Calu3 (cell line): ENCODE results near the gene PCDHB9. TPM values are rescaled to one million over a fixed set of nuclear protein-coding genes. Genes with fewer than 3 reads are reported as not detected.
A peak's percentile ranks its signal among the peaks of the same experiment; 100 is the strongest.
"Not testable (repeated sequence)": the region's sequence is repeated elsewhere in the genome, so short reads cannot be mapped to it uniquely, and the experiment has no call there.

Experiments used
- BruUV-seq: library from RNA; stranded (reverse); fragments of 400-500 nt; replicated peaks from 2 replicates; lab custom pipeline; 2021; lab: Mats Ljungman, UMichigan
- CTCF ChIA-PET: fragments of 300-600 bp; sonication (Branson Sonifier 250); formaldehyde crosslinking; loops from one replicate; lab custom pipeline; 2022; ENCODE audit warnings: antibody characterized with exemption; lab: Charles Lee
- DNase-seq: peaks from one replicate; pipeline ENCODE4 v3.0.0; 2022
- H3K27ac Mint-ChIP-seq: one replicate; pipeline ENCODE4 v1.8.0; 2022; ENCODE audit warnings: mixed read lengths; ENCODE audit not compliant: unreplicated experiment
- H3K27me3 Mint-ChIP-seq: one replicate; pipeline ENCODE4 v1.8.0; 2022; ENCODE audit warnings: mixed read lengths; ENCODE audit not compliant: unreplicated experiment
- H3K36me3 Mint-ChIP-seq: one replicate; pipeline ENCODE4 v1.8.0; 2022; ENCODE audit warnings: mild to moderate bottlenecking, moderate library complexity, mixed read lengths; ENCODE audit not compliant: insufficient read depth, unreplicated experiment
- H3K4me1 Mint-ChIP-seq: one replicate; pipeline ENCODE4 v1.8.0; 2022; ENCODE audit warnings: mild to moderate bottlenecking, low read depth, mixed read lengths; ENCODE audit not compliant: unreplicated experiment
- H3K4me3 Mint-ChIP-seq: one replicate; pipeline ENCODE4 v1.8.0; 2022; ENCODE audit warnings: mild to moderate bottlenecking, low read depth, moderate library complexity, mixed read lengths; ENCODE audit not compliant: unreplicated experiment
- H3K9me3 Mint-ChIP-seq: one replicate; pipeline ENCODE4 v1.8.0; 2022; ENCODE audit warnings: low read depth, mixed read lengths; ENCODE audit not compliant: unreplicated experiment
- intact Hi-C: fragments of 100-400 bp; cut with micrococcal nuclease; formaldehyde crosslinking; loops from one replicate; pipeline ENCODE4 v1.10.0; 2022; ENCODE audit not compliant: unreplicated experiment
- total RNA-seq: library from RNA; stranded (reverse); gene quantifications from 2 replicates; pipeline ENCODE4 v1.2.3, GENCODE V29; 2022
- TF ChIP-seq, protein P1 (sequence below): fragments of 200-600 bp; IDR thresholded peaks from one replicate; pipeline ENCODE4 v1.8.0; 2022; ENCODE audit warnings: antibody characterized with exemption; ENCODE audit not compliant: unreplicated experiment

Gene PCDHB9
- total RNA-seq, 1 experiment from 2014 or later, result 3.5 TPM

DNA sequence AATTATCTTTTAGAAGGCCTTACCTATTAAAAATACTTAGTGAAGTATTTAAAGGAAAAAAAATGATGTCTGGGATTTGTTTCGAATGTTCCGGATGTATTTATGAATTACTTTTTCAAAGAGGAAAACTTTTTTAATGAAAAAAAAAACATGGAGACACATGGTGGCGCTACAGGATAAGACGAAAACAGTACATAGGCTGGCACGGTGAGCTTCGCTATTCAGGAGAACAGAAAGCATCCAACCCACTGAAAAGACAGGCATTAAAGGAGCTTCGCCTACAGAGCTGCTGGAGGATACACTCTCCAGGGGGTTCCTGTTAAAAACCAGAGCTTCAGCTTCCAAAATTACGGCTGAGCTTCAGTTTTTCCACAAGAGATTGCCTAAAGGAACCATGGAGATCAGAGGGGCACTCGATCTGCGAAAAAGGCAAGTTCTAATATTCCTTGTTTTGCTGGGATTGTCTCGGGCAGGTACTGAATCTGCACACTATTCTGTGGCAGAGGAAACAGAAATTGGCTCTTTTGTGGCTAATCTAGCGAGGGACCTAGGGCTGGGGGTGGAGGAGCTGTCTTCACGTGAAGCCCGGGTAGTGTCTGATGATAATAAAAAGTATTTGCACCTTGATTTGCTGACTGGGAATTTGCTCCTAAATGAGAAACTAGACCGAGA lies 36.3 kb downstream of the PCDHB9 start, which contains the start of gene PCDHB14:
Gene PCDHB14 (plus strand): TSS at position 232 of the 672 bp plus-strand sequence. CDS start 163 bp downstream, at position 395.
- peak; percentile 66 for DNase-seq
- Mint-ChIP-seq H3K4me1 (no peaks in the 10 kb centered on the region), H3K9me3 (peaks cover 13% of the 10 kb centered on the region), H3K27ac (peak within 1 kb of the TSS; percentile 60), H3K27me3 (no peaks in the 10 kb centered on the region), H3K4me3 (peak within 1 kb of the TSS; percentile 75), H3K36me3 (peaks cover 7% of the 10 kb centered on the region)
- BruUV-seq, result TSS peak; percentile 85
- TF ChIP-seq, protein P1, sequence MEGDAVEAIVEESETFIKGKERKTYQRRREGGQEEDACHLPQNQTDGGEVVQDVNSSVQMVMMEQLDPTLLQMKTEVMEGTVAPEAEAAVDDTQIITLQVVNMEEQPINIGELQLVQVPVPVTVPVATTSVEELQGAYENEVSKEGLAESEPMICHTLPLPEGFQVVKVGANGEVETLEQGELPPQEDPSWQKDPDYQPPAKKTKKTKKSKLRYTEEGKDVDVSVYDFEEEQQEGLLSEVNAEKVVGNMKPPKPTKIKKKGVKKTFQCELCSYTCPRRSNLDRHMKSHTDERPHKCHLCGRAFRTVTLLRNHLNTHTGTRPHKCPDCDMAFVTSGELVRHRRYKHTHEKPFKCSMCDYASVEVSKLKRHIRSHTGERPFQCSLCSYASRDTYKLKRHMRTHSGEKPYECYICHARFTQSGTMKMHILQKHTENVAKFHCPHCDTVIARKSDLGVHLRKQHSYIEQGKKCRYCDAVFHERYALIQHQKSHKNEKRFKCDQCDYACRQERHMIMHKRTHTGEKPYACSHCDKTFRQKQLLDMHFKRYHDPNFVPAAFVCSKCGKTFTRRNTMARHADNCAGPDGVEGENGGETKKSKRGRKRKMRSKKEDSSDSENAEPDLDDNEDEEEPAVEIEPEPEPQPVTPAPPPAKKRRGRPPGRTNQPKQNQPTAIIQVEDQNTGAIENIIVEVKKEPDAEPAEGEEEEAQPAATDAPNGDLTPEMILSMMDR, result peak; percentile 63
- CTCF ChIA-PET, result interaction anchor here (0.6 to 1.8 kb wide), 23 partner anchors 36 to 396 kb away, joined by 3 to 43 read pairs (median 5); partner anchors contain the start of genes DIAPH1, PCDHB9, PCDHGA9 and PCDHGB3
- intact Hi-C loops, result loop anchor here (1.0 to 2.0 kb wide), 4 partner anchors 180 to 341 kb away; partner anchors contain the start of gene PCDHGA9

DNA sequence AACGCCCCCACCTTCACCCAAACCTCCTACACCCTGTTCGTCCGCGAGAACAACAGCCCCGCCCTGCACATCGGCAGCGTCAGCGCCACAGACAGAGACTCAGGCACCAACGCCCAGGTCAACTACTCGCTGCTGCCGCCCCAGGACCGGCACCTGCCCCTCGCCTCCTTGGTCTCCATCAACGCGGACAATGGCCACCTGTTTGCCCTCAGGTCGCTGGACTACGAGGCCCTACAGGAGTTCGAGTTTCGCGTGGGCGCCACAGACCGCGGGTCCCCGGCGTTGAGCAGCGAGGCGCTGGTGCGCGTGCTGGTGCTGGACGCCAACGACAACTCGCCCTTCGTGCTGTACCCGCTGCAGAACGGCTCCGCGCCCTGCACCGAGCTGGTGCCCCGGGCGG lies 37.9 kb downstream of the PCDHB9 start:
- H3K36me3 Mint-ChIP-seq, DNase-seq, CTCF ChIA-PET, intact Hi-C loops, H3K27me3 Mint-ChIP-seq, H3K27ac Mint-ChIP-seq, H3K4me3 Mint-ChIP-seq, BruUV-seq, H3K4me1 Mint-ChIP-seq: not testable (repeated sequence)
- peaks cover 13% of the 10 kb centered on the region for H3K9me3 Mint-ChIP-seq

DNA sequence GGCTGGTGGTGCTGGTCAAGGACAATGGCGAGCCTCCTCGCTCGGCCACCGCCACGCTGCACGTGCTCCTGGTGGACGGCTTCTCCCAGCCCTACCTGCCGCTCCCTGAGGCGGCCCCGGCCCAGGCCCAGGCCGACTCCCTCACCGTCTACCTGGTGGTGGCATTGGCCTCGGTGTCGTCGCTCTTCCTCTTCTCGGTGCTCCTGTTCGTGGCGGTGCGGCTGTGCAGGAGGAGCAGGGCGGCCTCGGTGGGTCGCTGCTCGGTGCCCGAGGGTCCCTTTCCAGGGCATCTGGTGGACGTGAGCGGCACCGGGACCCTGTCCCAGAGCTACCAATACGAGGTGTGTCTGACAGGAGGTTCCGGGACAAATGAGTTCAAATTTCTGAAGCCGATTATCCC lies 38.5 kb downstream of the PCDHB9 start:
- H3K4me3 Mint-ChIP-seq, H3K27ac Mint-ChIP-seq, H3K9me3 Mint-ChIP-seq, DNase-seq, intact Hi-C loops, H3K27me3 Mint-ChIP-seq, H3K36me3 Mint-ChIP-seq, CTCF ChIA-PET, BruUV-seq, H3K4me1 Mint-ChIP-seq: not testable (repeated sequence)

DNA sequence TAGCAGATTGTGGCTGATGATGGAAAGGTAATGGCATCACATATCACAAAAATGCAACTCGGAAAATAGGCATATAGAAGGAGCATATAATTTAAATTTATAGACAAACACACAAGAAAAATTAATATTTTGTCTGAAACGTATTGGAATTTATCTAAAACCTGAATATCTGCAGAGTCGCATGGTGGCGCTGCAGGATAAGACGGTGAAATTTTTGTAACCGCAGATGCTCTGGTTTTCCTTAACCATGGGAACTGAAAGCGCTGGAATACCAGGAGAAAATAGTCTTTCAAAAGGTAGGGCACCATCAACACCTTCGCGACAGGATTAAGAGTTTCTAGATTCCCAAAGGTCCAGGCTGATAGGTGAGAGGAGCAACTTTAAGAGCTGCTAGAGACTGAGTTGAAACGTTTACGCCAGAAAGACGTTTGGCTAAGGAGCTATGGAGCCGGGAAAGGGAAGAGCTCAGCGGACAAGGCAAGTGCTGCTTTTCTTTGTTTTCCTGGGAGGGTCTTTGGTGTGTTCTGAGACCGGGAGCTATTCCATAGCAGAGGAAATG lies 47.2 kb downstream of the PCDHB9 start:
- CTCF ChIA-PET, result no interaction called here
- no peak overlapping the region for H3K4me3 Mint-ChIP-seq

DNA sequence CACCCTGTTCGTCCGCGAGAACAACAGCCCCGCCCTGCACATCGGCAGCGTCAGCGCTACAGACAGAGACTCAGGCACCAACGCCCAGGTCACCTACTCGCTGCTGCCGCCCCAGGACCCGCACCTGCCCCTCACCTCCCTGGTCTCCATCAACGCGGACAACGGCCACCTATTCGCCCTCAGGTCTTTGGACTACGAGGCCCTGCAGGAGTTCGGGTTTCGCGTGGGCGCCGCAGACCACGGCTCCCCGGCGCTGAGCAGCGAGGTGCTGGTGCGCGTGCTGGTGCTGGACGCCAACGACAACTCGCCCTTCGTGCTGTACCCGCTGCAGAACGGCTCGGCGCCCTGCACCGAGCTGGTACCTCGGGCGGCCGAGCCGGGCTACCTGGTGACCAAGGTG lies 49.0 kb downstream of the PCDHB9 start:
- DNase-seq, H3K4me3 Mint-ChIP-seq, H3K36me3 Mint-ChIP-seq, H3K27me3 Mint-ChIP-seq, BruUV-seq, H3K4me1 Mint-ChIP-seq, H3K27ac Mint-ChIP-seq, intact Hi-C loops, CTCF ChIA-PET: not testable (repeated sequence)
- peaks cover 25% of the 10 kb centered on the region for H3K9me3 Mint-ChIP-seq

More for the DNA sequence above, 47.2 kb downstream of the PCDHB9 start:
- Mint-ChIP-seq H3K9me3 (peaks cover 18% of the 10 kb centered on the region), H3K4me1 (no peaks in the 10 kb centered on the region), H3K36me3 (no peaks in the 10 kb centered on the region), H3K27me3 (no peaks in the 10 kb centered on the region), H3K27ac (no peak overlapping the region)
- BruUV-seq, result no TSS peak
- intact Hi-C loops, result no loop called here
- no peak for DNase-seq
- TF ChIP-seq, protein P1, result no peak
